ENCODE results near the gene IFT122.

DNA sequence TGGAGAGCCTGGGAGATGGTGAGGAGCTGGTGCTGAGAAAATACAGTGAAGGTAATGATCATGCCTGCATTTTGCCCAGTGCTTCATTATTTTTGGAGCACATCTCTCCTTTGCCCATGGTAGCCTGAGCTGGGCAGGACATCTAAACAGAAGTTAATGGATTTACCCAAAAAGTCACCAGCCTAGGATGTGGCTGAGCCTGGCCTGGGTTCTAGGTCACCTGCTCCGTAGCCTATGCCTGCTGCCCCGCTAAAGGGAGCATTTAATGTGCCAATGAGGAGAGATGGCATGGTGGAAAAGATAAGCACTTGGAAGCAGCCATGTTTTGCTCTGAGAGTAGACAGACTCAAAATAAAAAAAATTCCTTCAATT lies 46.6 kb downstream of the IFT122 start:
- TF ChIP-seq, protein P1, sequence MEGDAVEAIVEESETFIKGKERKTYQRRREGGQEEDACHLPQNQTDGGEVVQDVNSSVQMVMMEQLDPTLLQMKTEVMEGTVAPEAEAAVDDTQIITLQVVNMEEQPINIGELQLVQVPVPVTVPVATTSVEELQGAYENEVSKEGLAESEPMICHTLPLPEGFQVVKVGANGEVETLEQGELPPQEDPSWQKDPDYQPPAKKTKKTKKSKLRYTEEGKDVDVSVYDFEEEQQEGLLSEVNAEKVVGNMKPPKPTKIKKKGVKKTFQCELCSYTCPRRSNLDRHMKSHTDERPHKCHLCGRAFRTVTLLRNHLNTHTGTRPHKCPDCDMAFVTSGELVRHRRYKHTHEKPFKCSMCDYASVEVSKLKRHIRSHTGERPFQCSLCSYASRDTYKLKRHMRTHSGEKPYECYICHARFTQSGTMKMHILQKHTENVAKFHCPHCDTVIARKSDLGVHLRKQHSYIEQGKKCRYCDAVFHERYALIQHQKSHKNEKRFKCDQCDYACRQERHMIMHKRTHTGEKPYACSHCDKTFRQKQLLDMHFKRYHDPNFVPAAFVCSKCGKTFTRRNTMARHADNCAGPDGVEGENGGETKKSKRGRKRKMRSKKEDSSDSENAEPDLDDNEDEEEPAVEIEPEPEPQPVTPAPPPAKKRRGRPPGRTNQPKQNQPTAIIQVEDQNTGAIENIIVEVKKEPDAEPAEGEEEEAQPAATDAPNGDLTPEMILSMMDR (IDR thresholded peaks at IDR 0.05), result no peak
- no peak for TF ChIP-seq POLR2A (IDR thresholded peaks at IDR 0.05)
- no peak for TF ChIP-seq EP300 (IDR thresholded peaks at IDR 0.05)
- TF ChIP-seq POLR2AphosphoS5 (IDR thresholded peaks at IDR 0.05), result no peak
